Measurements from ENCODE around the gene ATG9A. TPM values are rescaled to one million over a fixed set of nuclear protein-coding genes. Genes with fewer than 3 reads are reported as not detected.

ATG9A gene
- total RNA-seq, 1 experiment from 2014 or later = 46.4 TPM

GRCh38 chr2:219277703-219278654 lies 48.5 kb upstream of the ATG9A start:
- Histone ChIP-seq H4K91ac (ENCODE audit: insufficient read length, low read depth, low read length) (no peak overlapping the region), H3K9me3 (ENCODE audit: control insufficient read depth, low read depth, low read length) (no peaks in the 10 kb centered on the region), H2BK20ac (ENCODE audit: low read depth, low read length, poor library complexity, severe bottlenecking) (no peak overlapping the region), H3K4me1 (ENCODE audit: insufficient read depth, low read length) (peaks cover 4% of the 10 kb centered on the region; the same call in 1 of the 2 replicates), H3K4ac (ENCODE audit: low read depth, low read length) (no peak overlapping the region), H4K20me1 (ENCODE audit: control insufficient read depth, insufficient read depth, insufficient read length) (no peaks in the 10 kb centered on the region), H2BK120ac (ENCODE audit: low read depth, low read length, poor library complexity, severe bottlenecking) (no peak overlapping the region), H2AFZ (ENCODE audit: low read length) (peak overlapping the region; percentile 71), H3T11ph (ENCODE audit: low read length) (no peak overlapping the region), H3K23ac (ENCODE audit: insufficient read length, low read depth, low read length) (no peak overlapping the region), H3K27me3 (ENCODE audit: insufficient read depth, low read length) (no peaks in the 10 kb centered on the region), H3K56ac (ENCODE audit: insufficient read length, low read depth, low read length) (no peak overlapping the region), H2BK12ac (ENCODE audit: insufficient read length, low read depth, low read length) (no peak overlapping the region), H2BK5ac (ENCODE audit: insufficient read length, low read length) (no peak overlapping the region), H3K79me1 (ENCODE audit: insufficient read depth, low read depth, low read length, poor library complexity, severe bottlenecking) (no peaks in the 10 kb centered on the region), H3K27ac (ENCODE audit: insufficient read length, low read depth, low read length) (no peak overlapping the region), H2AK5ac (ENCODE audit: insufficient read length, low read length) (no peak overlapping the region), H3K23me2 (ENCODE audit: insufficient read length, low read depth, low read length, poor library complexity, severe bottlenecking) (peaks cover 12% of the 10 kb centered on the region), H4K5ac (ENCODE audit: insufficient read length, low read depth, low read length) (no peak overlapping the region), H2BK15ac (ENCODE audit: low read depth, low read length) (no peak overlapping the region), H3K79me2 (ENCODE audit: insufficient read depth, low read length) (no peaks in the 10 kb centered on the region), H3K18ac (ENCODE audit: insufficient read length, low read depth, low read length) (peak overlapping the region; percentile 53), H3K4me2 (ENCODE audit: insufficient read depth, insufficient read length, low read length) (peak overlapping the region; percentile 79), H3K9ac (ENCODE audit: extremely low read depth, insufficient read length, low read length) (no peak overlapping the region), H4K8ac (replicated peaks; ENCODE audit: insufficient read length, low read depth, low read length) (no peak overlapping the region), H3K14ac (ENCODE audit: insufficient read depth, low read length) (no peak overlapping the region; the same call in 1 of the 2 replicates)
- peak overlapping the region in 1 of 3 experiments; percentile 56; a peak in 1 of 7 replicates for H3K27ac Mint-ChIP-seq
- H3K4me3 Mint-ChIP-seq = peak overlapping the region; percentile 77 to 89
- no peaks in the 10 kb centered on the region for H3K9me3 Mint-ChIP-seq
- peaks cover 2% of the 10 kb centered on the region for H3K27me3 Mint-ChIP-seq (ENCODE audit: low read depth)
- peaks cover 38 to 43% of the 10 kb centered on the region in 2 experiments for H3K4me1 Mint-ChIP-seq
- TF ChIP-seq CTCF (conservative IDR thresholded peaks at IDR 0.05) = peak; percentile 98
- H3K36me3 Mint-ChIP-seq (ENCODE audit: insufficient read depth in 1 of 3, low read depth in 3 of 3) = peaks cover 4 to 22% (median 12%) of the 10 kb centered on the region in 3 experiments; a peak in 6 of 7 replicates
- peak; percentile 94 for DNase-seq
- WGBS (ENCODE audit: extremely low coverage, insufficient read length, low lambda C conversion rate) = no CpG with 5 or more reads among the region's 25 CpGs

All from H9 (cell line).